Sigmoid colon (tissue), 7 donors: ENCODE measurements around the gene HOMER3. TPM values are rescaled to one million over a fixed set of nuclear protein-coding genes. Genes with fewer than 3 reads are reported as not detected.

ENCODE experiments used
- DNase-seq: peaks from one replicate; pipeline ENCODE4 v3.0.0-alpha.2; 2019
- H3K27ac ChIP-seq, 4 donors: fragments of 200-600 bp; sonication (generic); one replicate each; pipeline ENCODE4 v1.5.1; 2016 to 2019; ENCODE audit warnings: mild to moderate bottlenecking in 1 of 4
- H3K27me3 ChIP-seq, 3 donors: fragments of 200-600 bp; sonication (generic); one replicate each; pipeline ENCODE4 v1.5.1; 2019; ENCODE audit warnings: mild to moderate bottlenecking in 1 of 3
- H3K36me3 ChIP-seq, 4 donors: fragments of 200-600 bp; sonication (generic); one replicate each; pipeline ENCODE4 v1.5.1; 2016 to 2019
- H3K4me1 ChIP-seq, 4 donors: fragments of 200-600 bp; sonication (generic); one replicate each; pipeline ENCODE4 v1.5.1; 2017 to 2019
- H3K4me3 ChIP-seq, 4 donors: fragments of 200-600 bp; sonication (generic); one replicate each; pipeline ENCODE4 v1.5.1; 2017 to 2019; ENCODE audit warnings: mild to moderate bottlenecking in 2 of 4, moderate library complexity in 1 of 4
- H3K9me3 ChIP-seq, 4 donors: fragments of 200-600 bp in 3 of 4; sonication (generic) in 3 of 4; one replicate each; pipeline versions ENCODE4 v1.5.1 to v1.6.1; 2013 to 2019
- CTCF ChIP-seq, 4 experiments: fragments of 450-650 bp in 3 of 4; fragments of 200-600 bp in 1 of 4; IDR thresholded peaks; one replicate each; pipeline ENCODE4 v1.5.1; 2016 to 2019; ENCODE audit warnings: antibody characterized with exemption in 4 of 4, mild to moderate bottlenecking in 3 of 4, moderate library complexity in 2 of 4
- EP300 ChIP-seq, 4 donors: sonication (generic); formaldehyde crosslinking; IDR thresholded peaks; one replicate each; pipeline ENCODE4 v1.6.1; 2017; ENCODE audit warnings: antibody characterized with exemption in 4 of 4
- POLR2A ChIP-seq, 2 donors: fragments of 450-650 bp; IDR thresholded peaks; one replicate each; pipeline ENCODE4 v1.6.1; 2016; ENCODE audit warnings: antibody characterized with exemption in 2 of 2, mild to moderate bottlenecking in 2 of 2, moderate library complexity in 2 of 2
- POLR2AphosphoS5 ChIP-seq, 4 donors: sonication (generic); formaldehyde crosslinking; IDR thresholded peaks; one replicate each; pipeline ENCODE4 v1.6.1; 2017; ENCODE audit warnings: antibody characterized with exemption in 4 of 4
- WGBS, 2 donors: extraction: QIAGEN DNeasy Blood & Tissue Kit; methylation state at CpG; one replicate each; pipeline ENCODE4 v1.1.7; 2013; 5-methylcytosine and 5-hydroxymethylcytosine counted together
- intact Hi-C: fragments of 100-400 bp; cut with DNase I; formaldehyde crosslinking; loops from one replicate; pipeline ENCODE4 v1.15.1; 2023
- polyA plus RNA-seq, 3 donors: library from polyadenylated mRNA; stranded (reverse); fragments of 200-250 nt; gene quantifications; one replicate each; pipeline ENCODE4 v1.2.3, GENCODE V29; 2013
- total RNA-seq, 4 donors: library from RNA; depleted of rRNA; stranded (reverse); fragments of >200 nt; gene quantifications; one replicate each; pipeline ENCODE4 v1.1.0, GENCODE V29; 2016
- donor health status: healthy with polysubstance abuse.
- donor health status: Bipolar disorder and iron deficiency.
- donor health status: healthy.

HOMER3 gene
- total and polyA plus RNA-seq, 7 donors = 6.2 to 36.3 (median 22.8) TPM

GRCh38 chr19:18893587-18894253 lies 47.3 kb downstream of the HOMER3 start:
- H3K36me3 ChIP-seq = peaks cover 0 to 4% (median 0%) of the 10 kb centered on the region in 4 donors
- TF ChIP-seq POLR2AphosphoS5 (IDR thresholded peaks at IDR 0.05) = no peak
- no peak for TF ChIP-seq CTCF (IDR thresholded peaks at IDR 0.05)
- TF ChIP-seq POLR2A (IDR thresholded peaks at IDR 0.05) = no peak
- TF ChIP-seq EP300 (IDR thresholded peaks at IDR 0.05) = no peak
- no peak for DNase-seq
- H3K27me3 ChIP-seq = peaks cover 19 to 50% (median 32%) of the 10 kb centered on the region in 3 donors
- WGBS, 2 donors = 53 to 57% methylated on average over 18 of the region's 18 CpGs
- intact Hi-C loops = no loop called here
- peaks cover 0 to 27% (median 22%) of the 10 kb centered on the region in 4 donors for H3K4me1 ChIP-seq
- H3K9me3 ChIP-seq = no peaks in the 10 kb centered on the region
- H3K27ac ChIP-seq = peak overlapping the region in 1 of 4 donors; percentile 14
- H3K4me3 ChIP-seq = no peak overlapping the region

DNA sequence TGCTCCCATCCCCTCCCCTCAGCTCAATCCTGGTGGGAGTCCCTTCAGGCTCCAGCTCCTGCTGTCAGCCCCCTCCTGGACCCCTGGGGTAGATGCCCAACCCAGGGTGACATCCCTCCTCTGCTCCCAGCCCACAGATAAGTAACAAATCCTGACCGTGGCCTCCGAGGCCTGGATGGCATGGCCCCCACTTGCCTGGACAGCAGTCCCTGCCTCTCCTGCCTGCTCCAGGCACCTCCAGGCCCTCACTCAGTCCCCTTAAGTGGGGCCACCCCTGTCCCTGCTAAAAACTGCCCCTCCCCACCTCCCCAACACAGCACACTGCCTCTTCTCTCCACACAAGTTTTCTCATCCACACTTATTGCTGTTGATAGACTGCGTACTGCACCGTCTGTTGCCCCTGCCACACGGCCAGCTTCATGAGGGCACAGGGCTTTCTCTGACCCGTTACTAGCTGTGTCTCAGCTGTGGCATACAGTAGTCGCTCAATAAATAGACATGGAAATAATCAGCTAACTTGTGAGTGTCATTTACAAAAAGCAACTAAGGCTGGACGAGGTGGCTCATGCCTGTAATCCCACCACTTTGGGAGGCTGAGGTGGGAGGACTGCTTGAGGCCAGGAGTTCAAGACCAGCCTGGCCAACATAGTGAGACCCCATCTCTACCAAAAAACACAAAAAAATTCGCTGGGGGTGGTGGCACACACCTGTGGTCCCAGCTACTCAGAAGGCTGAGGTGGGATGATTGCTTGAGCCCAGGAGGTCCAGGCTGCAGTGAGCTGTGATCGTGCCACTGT lies 50.9 kb downstream of the HOMER3 start:
- no peaks in the 10 kb centered on the region for H3K36me3 ChIP-seq
- no peak overlapping the region for H3K4me3 ChIP-seq
- peaks cover 14 to 20% (median 18%) of the 10 kb centered on the region in 3 donors for H3K27me3 ChIP-seq
- intact Hi-C loops = no loop called here
- DNase-seq = no peak
- H3K27ac ChIP-seq = no peak overlapping the region
- WGBS, 2 donors = 69 to 80% methylated on average over 10 of the region's 10 CpGs
- H3K4me1 ChIP-seq = peaks cover 0 to 16% (median 11%) of the 10 kb centered on the region in 4 donors
- no peaks in the 10 kb centered on the region for H3K9me3 ChIP-seq
- no peak for TF ChIP-seq POLR2A (IDR thresholded peaks at IDR 0.05)
- no peak for TF ChIP-seq POLR2AphosphoS5 (IDR thresholded peaks at IDR 0.05)
- no peak for TF ChIP-seq EP300 (IDR thresholded peaks at IDR 0.05)
- no peak for TF ChIP-seq CTCF (IDR thresholded peaks at IDR 0.05)

DNA sequence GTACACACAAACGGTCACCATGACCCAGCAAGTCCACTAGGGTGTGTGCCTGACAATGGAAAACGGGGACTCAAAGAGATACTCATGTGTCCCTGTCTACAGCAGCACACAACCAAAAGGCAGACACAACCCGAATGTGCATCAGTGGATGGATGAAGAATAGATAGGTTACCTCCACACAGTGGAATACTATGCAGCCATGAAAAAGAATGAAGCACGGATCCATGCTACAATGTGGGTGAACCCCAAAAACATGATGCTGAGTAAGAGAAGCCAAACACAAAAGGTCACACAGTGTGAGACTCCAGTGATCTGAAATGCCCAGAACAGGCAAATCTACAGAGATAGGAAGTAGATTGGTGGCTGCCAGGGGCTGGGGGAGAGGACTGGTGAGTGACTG lies 54.0 kb downstream of the HOMER3 start:
- Histone ChIP-seq H3K4me3 (no peak overlapping the region), H3K27me3 (no peaks in the 10 kb centered on the region), H3K27ac (no peak overlapping the region), H3K9me3 (no peaks in the 10 kb centered on the region), H3K36me3 (no peaks in the 10 kb centered on the region), H3K4me1 (no peaks in the 10 kb centered on the region)
- 83 to 88% methylated on average over 4 of the region's 4 CpGs for WGBS, 2 donors
- intact Hi-C loops = no loop called here
- DNase-seq = no peak
- TF ChIP-seq CTCF (IDR thresholded peaks at IDR 0.05) = no peak
- TF ChIP-seq POLR2A (IDR thresholded peaks at IDR 0.05) = no peak
- TF ChIP-seq EP300 (IDR thresholded peaks at IDR 0.05) = no peak
- TF ChIP-seq POLR2AphosphoS5 (IDR thresholded peaks at IDR 0.05) = no peak

- DNase-seq = no peak
- Histone ChIP-seq H3K4me1 (no peaks in the 10 kb centered on the region), H3K36me3 (no peaks in the 10 kb centered on the region), H3K27ac (no peak overlapping the region), H3K4me3 (no peak overlapping the region), H3K9me3 (no peaks in the 10 kb centered on the region), H3K27me3 (no peaks in the 10 kb centered on the region)
- TF ChIP-seq EP300 (IDR thresholded peaks at IDR 0.05) = no peak
- WGBS, 2 donors = 41 to 81% methylated on average over 30 of the region's 30 CpGs
- intact Hi-C loops = no loop called here
These were observed 57.3 kb downstream of the HOMER3 start for GRCh38 chr19:18883526-18884304.

DNA sequence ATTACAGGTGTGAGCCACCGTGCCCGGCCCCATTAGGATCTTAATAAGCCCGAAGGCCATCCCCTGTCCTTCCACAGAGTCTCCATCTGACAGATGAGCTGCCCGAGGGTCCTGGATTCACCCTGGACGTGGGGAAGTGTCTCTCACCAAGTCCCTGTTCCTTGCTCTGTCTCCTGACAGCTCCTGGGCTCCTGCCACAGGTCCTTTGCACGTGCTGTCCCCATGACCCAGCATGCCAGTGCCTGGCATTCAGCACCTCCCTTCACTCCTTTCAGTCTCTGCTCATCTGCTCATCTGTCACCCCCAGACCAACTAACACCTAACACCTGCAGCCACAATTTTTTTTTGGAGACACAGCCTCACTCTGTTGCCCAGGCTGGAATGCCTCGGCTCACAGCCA lies 59.5 kb downstream of the HOMER3 start:
- H3K9me3 ChIP-seq = no peaks in the 10 kb centered on the region
- no peaks in the 10 kb centered on the region for H3K36me3 ChIP-seq
- no peaks in the 10 kb centered on the region for H3K27me3 ChIP-seq
- no peak overlapping the region for H3K4me3 ChIP-seq
- DNase-seq = no peak
- 88 to 92% methylated on average over 7 of the region's 7 CpGs for WGBS, 2 donors
- TF ChIP-seq EP300 (IDR thresholded peaks at IDR 0.05) = no peak
- no peak for TF ChIP-seq CTCF (IDR thresholded peaks at IDR 0.05)
- TF ChIP-seq POLR2AphosphoS5 (IDR thresholded peaks at IDR 0.05) = no peak
- TF ChIP-seq POLR2A (IDR thresholded peaks at IDR 0.05) = no peak
- H3K4me1 ChIP-seq = no peaks in the 10 kb centered on the region
- intact Hi-C loops = no loop called here
- H3K27ac ChIP-seq = no peak overlapping the region
